Measurements from ENCODE around the gene FOXO6. TPM values are rescaled to one million over a fixed set of nuclear protein-coding genes. Genes with fewer than 3 reads are reported as not detected.

Gene FOXO6
- total RNA-seq, 1 experiment from 2014 or later: 0.47 TPM

DNA sequence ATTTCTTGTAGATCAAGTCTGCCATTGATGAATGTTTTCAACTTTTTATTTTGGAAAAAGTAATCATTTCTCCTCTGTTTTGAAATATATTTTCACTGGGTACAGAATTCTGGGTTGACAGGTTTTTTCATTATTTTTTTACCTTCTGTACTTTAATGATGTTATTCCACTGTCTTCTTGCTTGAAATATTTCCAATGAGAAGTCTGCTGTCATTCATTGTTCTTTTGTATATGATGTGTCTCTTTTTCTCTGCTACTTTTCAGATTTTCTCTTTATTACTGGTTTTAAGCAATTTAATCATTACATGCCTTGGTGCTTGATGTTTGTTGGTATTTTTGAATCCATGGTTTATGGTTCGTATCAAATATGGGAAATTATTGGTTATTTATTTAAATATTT, 22.4 kb upstream of the FOXO6 start:
- Mint-ChIP-seq H3K27me3 (ENCODE audit: unreplicated experiment) (no peaks in the 10 kb centered on the region), H3K4me3 (ENCODE audit: low read depth, unreplicated experiment) (no peak overlapping the region), H3K4me1 (ENCODE audit: low read depth, unreplicated experiment) (peaks cover 22% of the 10 kb centered on the region), H3K36me3 (ENCODE audit: insufficient read depth, unreplicated experiment) (no peaks in the 10 kb centered on the region), H3K9me3 (ENCODE audit: low read depth, unreplicated experiment) (peaks cover 2% of the 10 kb centered on the region), H3K27ac (ENCODE audit: unreplicated experiment) (no peak overlapping the region)
- BruUV-seq (replicated peaks): no TSS peak
- no peak for DNase-seq
- CTCF ChIA-PET: no interaction called here
- TF ChIP-seq, protein P1, sequence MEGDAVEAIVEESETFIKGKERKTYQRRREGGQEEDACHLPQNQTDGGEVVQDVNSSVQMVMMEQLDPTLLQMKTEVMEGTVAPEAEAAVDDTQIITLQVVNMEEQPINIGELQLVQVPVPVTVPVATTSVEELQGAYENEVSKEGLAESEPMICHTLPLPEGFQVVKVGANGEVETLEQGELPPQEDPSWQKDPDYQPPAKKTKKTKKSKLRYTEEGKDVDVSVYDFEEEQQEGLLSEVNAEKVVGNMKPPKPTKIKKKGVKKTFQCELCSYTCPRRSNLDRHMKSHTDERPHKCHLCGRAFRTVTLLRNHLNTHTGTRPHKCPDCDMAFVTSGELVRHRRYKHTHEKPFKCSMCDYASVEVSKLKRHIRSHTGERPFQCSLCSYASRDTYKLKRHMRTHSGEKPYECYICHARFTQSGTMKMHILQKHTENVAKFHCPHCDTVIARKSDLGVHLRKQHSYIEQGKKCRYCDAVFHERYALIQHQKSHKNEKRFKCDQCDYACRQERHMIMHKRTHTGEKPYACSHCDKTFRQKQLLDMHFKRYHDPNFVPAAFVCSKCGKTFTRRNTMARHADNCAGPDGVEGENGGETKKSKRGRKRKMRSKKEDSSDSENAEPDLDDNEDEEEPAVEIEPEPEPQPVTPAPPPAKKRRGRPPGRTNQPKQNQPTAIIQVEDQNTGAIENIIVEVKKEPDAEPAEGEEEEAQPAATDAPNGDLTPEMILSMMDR (IDR thresholded peaks at IDR 0.05; ENCODE audit: unreplicated experiment): no peak
- intact Hi-C loops (cut with micrococcal nuclease; ENCODE audit: unreplicated experiment): no loop called here

DNA sequence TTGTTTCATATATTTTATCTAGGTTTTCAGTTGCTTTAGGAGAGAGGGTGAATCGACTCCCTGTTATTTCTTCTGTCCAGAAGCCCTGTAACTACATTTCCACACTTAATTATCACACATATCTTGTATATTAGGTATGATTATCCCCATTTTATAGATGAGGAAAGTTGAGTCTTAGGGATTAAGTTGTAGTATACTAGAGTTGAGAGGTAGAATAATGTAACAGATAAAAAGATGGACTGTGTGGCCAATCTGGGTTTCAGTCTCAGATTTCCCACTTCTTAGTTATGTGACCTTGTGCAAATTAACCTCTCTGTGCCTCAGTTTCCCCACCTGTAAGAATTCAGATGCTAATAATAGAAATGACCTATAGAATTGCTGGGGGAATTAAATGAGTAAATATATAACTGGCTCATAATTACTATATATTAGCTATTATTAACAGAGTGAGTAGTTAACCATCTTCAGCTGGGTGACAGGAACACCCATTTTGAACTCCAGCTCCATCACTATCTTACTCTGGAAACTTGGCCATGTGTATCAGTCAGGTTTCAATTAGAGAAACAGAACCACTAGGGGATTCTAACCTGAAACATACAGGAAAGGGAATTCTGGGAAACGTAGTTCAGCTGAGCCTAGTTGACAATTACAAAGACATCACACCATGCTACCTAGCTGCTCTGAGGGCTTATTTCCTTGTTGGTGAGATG, 20.4 kb upstream of the FOXO6 start:
- peaks cover 22% of the 10 kb centered on the region for H3K4me1 Mint-ChIP-seq (ENCODE audit: low read depth, unreplicated experiment)
- CTCF ChIA-PET: interaction anchor here (0.9 kb wide), 1 partner anchor 13 kb away, joined by 3 read pairs; no protein-coding TSS in a partner anchor
- H3K27me3 Mint-ChIP-seq (ENCODE audit: unreplicated experiment): no peaks in the 10 kb centered on the region
- H3K27ac Mint-ChIP-seq (ENCODE audit: unreplicated experiment): peak overlapping the region; percentile 73
- intact Hi-C loops (cut with micrococcal nuclease; ENCODE audit: unreplicated experiment): no loop called here
- no peaks in the 10 kb centered on the region for H3K36me3 Mint-ChIP-seq (ENCODE audit: insufficient read depth, unreplicated experiment)
- H3K9me3 Mint-ChIP-seq (ENCODE audit: low read depth, unreplicated experiment): peaks cover 2% of the 10 kb centered on the region
- BruUV-seq (replicated peaks): no TSS peak
- peak overlapping the region; percentile 57 for H3K4me3 Mint-ChIP-seq (ENCODE audit: low read depth, unreplicated experiment)
- TF ChIP-seq, protein P1 (IDR thresholded peaks at IDR 0.05; ENCODE audit: unreplicated experiment): no peak
- DNase-seq: no peak

DNA sequence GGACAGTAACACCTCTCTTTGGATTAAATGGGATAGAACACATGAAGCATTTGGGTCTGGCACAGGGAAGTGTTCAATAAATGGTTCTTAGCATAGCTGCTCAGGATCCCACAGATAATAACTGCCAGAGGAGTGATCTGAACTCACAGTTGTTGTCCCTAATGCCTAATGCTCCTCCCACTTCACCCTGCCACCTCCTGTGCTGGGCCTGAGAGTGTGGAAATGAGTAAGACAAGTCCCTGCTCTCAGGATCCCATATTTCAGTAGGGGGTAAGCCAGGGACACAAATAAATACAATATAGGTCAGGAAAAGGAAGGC, 19.9 kb upstream of the FOXO6 start:
- TF ChIP-seq, protein P1 (IDR thresholded peaks at IDR 0.05; ENCODE audit: unreplicated experiment): no peak
- H3K36me3 Mint-ChIP-seq (ENCODE audit: insufficient read depth, unreplicated experiment): no peaks in the 10 kb centered on the region
- intact Hi-C loops (cut with micrococcal nuclease; ENCODE audit: unreplicated experiment): no loop called here
- peaks cover 2% of the 10 kb centered on the region for H3K9me3 Mint-ChIP-seq (ENCODE audit: low read depth, unreplicated experiment)
- H3K27me3 Mint-ChIP-seq (ENCODE audit: unreplicated experiment): no peaks in the 10 kb centered on the region
- peak overlapping the region; percentile 73 for H3K27ac Mint-ChIP-seq (ENCODE audit: unreplicated experiment)
- BruUV-seq (replicated peaks): no TSS peak
- DNase-seq: no peak
- CTCF ChIA-PET: interaction anchor here (0.9 to 1.5 kb wide), 3 partner anchors 12 to 143 kb away, joined by 3 to 6 read pairs (median 3); partner anchors contain the start of gene EDN2
- peak overlapping the region; percentile 57 for H3K4me3 Mint-ChIP-seq (ENCODE audit: low read depth, unreplicated experiment)
- H3K4me1 Mint-ChIP-seq (ENCODE audit: low read depth, unreplicated experiment): peaks cover 22% of the 10 kb centered on the region

DNA sequence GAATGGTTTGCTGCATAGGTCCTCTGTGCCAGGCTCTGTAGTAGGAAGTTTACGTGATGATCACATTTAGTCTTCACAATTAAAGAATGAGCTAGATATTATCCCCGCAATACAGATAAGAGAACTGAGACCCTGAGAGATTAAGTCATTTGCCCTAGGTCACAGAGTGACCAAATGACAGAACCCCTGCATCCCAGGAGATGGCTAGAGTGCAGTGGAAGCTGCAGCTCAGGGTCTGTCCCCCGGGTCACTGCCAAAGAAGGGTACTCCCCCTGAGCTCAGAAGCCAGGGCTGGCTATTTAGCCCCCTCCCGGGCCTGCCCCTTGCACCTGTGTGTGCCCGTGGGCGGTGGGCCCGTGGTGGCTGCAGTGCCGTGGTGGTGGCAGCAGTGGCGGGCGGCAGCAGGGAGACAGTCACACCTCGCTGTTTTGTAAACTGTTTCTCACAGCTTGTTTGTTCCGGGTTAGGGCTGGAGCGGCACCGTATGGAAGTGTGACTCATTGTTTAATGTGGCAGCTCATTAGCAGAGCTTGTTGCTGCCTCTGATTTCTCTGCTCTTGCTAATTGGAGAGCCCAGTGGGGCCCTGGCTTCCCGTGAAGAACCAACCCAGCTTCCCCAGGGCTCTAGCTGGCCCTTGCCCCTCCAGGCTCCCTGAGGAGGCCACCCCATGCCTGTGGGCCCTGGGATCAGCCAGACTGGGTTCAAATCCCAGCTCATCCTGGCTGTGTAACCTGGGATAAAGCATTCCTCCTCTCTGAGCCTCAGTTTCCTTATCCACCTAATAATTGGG, 19.3 kb upstream of the FOXO6 start:
- CTCF ChIA-PET: interaction anchor here (0.6 to 1.5 kb wide), 6 partner anchors 9 to 142 kb away, joined by 3 to 6 read pairs (median 3); partner anchors contain the start of genes EDN2 and FOXO6
- H3K4me1 Mint-ChIP-seq (ENCODE audit: low read depth, unreplicated experiment): peaks cover 22% of the 10 kb centered on the region
- TF ChIP-seq, protein P1 (IDR thresholded peaks at IDR 0.05; ENCODE audit: unreplicated experiment): no peak
- H3K27me3 Mint-ChIP-seq (ENCODE audit: unreplicated experiment): no peaks in the 10 kb centered on the region
- no peaks in the 10 kb centered on the region for H3K36me3 Mint-ChIP-seq (ENCODE audit: insufficient read depth, unreplicated experiment)
- DNase-seq: peak; percentile 63
- H3K9me3 Mint-ChIP-seq (ENCODE audit: low read depth, unreplicated experiment): peaks cover 2% of the 10 kb centered on the region
- peak overlapping the region; percentile 73 for H3K27ac Mint-ChIP-seq (ENCODE audit: unreplicated experiment)
- peak overlapping the region; percentile 57 for H3K4me3 Mint-ChIP-seq (ENCODE audit: low read depth, unreplicated experiment)
- BruUV-seq (replicated peaks): no TSS peak
- intact Hi-C loops (cut with micrococcal nuclease; ENCODE audit: unreplicated experiment): no loop called here

All from Calu3 (cell line).